Measurements from ENCODE around the gene AVPR2. TPM values are rescaled to one million over a fixed set of nuclear protein-coding genes. Genes with fewer than 3 reads are reported as not detected.

Gene AVPR2
- total RNA-seq, 2 experiments from 2014 or later, result not detected

DNA sequence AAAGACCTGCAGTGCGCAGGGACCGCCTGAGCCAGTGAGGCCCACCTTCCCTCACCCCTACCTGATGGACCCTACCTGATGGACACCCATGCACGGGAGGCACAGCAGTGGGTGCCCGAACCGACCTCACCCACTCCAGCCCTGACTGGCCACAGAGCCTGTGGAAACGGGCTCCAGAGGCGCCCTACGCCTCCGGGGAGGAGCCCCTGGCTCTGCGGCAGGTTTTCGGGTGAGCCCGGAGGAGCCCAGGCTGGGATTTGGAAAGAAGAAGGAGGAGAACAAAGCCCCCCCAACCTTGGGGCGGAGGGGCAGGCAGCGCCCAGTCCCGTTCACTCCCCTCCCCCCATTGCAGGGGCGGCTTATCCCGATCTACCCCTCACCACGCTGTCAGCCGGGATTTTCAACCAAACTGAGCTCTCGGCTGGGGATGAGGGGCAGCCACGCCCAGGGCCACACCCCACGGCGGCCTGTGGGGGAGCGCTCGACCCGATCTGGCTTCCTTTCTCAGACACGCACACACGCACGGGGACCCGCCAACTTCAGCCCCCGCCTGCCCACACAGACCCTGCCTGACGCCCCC, 19.2 kb upstream of the AVPR2 start:
- DNase-seq, result no peak
- Mint-ChIP-seq H3K9me3 (no peaks in the 10 kb centered on the region), H3K36me3 (ENCODE audit: low read depth) (no peaks in the 10 kb centered on the region), H3K4me1 (peaks cover 7% of the 10 kb centered on the region), H3K27me3 (peaks cover 31% of the 10 kb centered on the region), H3K4me3 (peak overlapping the region; percentile 21), H3K27ac (no peak overlapping the region)
- POLR2A ChIA-PET, result interaction anchor here (1.5 kb wide), 1 partner anchor 42 kb away, joined by 5 read pairs; no protein-coding TSS in a partner anchor
- CTCF ChIA-PET, result interaction anchor here (1.0 kb wide), 1 partner anchor 62 kb away, joined by 3 read pairs; no protein-coding TSS in a partner anchor

DNA sequence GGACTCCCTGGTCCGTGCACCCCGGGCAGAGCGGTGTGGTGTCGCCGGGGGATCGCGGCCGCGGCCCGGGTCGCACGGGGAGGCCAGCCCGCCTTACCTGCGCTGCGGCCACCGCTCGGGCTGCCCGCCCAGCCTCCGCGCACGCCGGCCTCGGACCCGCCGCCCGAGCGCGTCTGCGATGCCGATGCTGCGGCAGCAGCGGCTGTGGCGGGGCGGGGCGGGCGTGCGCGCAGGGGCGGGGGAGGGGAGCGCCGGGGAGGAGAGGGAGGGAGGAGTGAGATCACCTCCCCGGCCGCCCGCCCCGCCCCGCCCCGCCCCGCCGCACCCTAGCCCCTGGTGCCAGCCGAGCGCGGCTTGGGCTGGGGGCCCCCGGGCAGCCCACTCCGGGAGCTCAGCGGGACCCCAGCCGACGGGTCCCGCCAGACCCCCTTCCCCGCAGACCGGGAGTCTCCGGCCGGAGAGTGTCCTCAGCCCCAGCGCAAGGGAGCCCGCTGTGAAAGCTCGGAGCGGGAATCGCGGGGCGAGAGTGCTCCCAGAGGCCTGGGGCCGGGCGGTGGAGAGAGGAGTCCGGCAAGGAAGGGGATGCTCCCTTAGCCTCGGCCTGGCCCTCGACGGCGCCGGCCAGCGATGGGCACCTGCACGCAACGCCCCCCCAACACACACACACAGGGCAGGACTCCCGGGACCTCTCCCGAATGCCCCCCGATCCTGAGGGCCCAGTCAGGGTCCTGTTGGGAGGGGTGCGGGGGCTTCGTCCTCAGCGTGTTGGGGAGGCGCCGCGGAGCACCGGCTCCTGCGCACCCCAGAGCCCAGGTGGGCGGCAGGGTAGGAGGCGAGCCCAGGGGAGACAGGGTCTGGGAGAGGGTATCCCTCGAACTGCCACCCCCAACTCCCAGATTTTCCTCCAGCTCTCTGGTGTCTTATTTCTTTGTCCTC, 18.2 kb upstream of the AVPR2 start, which contains the start of gene L1CAM:
Gene L1CAM, minus strand, starts transcription at position 206 of the 936 bp plus-strand sequence. CDS start 10,337 bp downstream, outside the sequence.
- Mint-ChIP-seq H3K36me3 (ENCODE audit: low read depth) (no peaks in the 10 kb centered on the region), H3K4me1 (peaks cover 7% of the 10 kb centered on the region), H3K4me3 (peak within 1 kb of the TSS; percentile 21), H3K27ac (no peak within 1 kb of the TSS), H3K9me3 (no peaks in the 10 kb centered on the region), H3K27me3 (peaks cover 31% of the 10 kb centered on the region)
- CTCF ChIA-PET, result interaction anchor here (1.0 kb wide), 1 partner anchor 61 kb away, joined by 3 read pairs; no protein-coding TSS in a partner anchor
- POLR2A ChIA-PET, result interaction anchor here (1.5 kb wide), 1 partner anchor 41 kb away, joined by 5 read pairs; no protein-coding TSS in a partner anchor
- peak; percentile 34 for DNase-seq

DNA sequence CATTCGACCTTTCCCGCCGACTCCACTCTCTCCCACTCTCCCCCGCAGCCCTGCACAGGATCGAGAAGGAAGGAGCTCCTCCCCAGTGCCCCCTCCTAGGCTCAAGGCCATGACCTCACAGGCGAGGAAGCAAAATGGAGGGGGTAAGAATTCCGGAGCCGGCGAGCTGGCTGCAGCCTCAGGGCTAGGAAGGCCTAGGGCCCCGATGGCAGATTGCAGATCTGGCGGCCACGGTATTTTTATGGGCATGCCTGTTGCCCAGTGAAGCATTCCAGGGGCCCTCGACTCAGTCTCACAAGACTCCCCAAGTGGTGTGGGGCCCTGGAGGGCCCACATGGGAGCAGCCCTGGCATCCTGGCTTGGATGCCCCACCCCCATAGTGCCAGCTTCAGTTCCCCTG, 17.6 kb upstream of the AVPR2 start:
- POLR2A ChIA-PET, result no interaction called here
- CTCF ChIA-PET, result no interaction called here
- Mint-ChIP-seq H3K4me3 (no peak overlapping the region), H3K9me3 (no peaks in the 10 kb centered on the region), H3K27ac (no peak overlapping the region), H3K27me3 (peaks cover 31% of the 10 kb centered on the region), H3K36me3 (ENCODE audit: low read depth) (no peaks in the 10 kb centered on the region), H3K4me1 (peaks cover 7% of the 10 kb centered on the region)
- no peak for DNase-seq

DNA sequence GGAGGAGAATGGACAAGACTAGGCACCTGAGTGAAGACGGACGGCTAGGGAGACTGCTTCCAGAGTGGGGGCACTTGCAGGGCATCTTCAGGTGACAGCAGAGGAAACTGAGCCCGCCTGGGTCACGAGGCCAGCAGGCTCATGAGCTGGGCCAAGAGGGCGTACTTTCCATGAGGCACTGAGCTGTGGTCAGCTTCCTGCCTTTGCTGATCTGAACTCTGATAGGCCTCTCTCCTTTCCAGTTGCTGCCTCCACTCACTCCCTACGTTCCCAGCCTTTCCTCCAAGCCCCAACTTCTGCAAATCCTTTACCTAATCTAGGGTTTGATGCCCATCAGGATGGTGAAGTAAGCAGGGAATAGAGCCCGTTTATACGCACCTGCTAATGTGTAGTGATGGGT, 17.1 kb upstream of the AVPR2 start:
- H3K4me3 Mint-ChIP-seq, result no peak overlapping the region
- ChIA-PET CTCF (no interaction called here), POLR2A (no interaction called here)
- no peaks in the 10 kb centered on the region for H3K9me3 Mint-ChIP-seq
- DNase-seq, result no peak
- peaks cover 7% of the 10 kb centered on the region for H3K4me1 Mint-ChIP-seq
- no peaks in the 10 kb centered on the region for H3K36me3 Mint-ChIP-seq (ENCODE audit: low read depth)
- H3K27ac Mint-ChIP-seq, result no peak overlapping the region
- H3K27me3 Mint-ChIP-seq, result peaks cover 34% of the 10 kb centered on the region

DNA sequence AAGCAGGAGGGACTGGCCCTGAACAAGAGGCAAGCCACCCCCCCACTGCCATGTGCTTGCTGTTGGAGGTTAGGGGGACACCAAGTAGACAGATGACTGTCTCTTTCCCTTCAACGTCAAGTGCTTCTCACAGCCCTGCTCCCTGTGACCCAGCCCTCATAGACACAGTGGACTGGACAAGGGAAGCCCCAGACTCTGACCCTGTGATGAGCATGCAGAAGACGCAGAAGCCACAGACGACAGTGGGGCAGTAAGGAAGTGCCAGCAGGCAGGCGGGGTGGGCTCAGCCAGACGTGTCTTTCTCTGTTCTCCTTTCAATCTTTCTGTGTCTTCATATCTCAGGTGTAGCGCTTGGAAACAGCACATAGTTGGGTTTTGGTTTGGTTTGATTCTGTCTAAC, 16.1 kb upstream of the AVPR2 start:
- Mint-ChIP-seq H3K4me1 (peaks cover 7% of the 10 kb centered on the region), H3K27ac (no peak overlapping the region), H3K9me3 (no peaks in the 10 kb centered on the region), H3K4me3 (no peak overlapping the region), H3K27me3 (peaks cover 40% of the 10 kb centered on the region), H3K36me3 (ENCODE audit: low read depth) (no peaks in the 10 kb centered on the region)
- POLR2A ChIA-PET, result no interaction called here
- DNase-seq, result no peak
- CTCF ChIA-PET, result no interaction called here

DNA sequence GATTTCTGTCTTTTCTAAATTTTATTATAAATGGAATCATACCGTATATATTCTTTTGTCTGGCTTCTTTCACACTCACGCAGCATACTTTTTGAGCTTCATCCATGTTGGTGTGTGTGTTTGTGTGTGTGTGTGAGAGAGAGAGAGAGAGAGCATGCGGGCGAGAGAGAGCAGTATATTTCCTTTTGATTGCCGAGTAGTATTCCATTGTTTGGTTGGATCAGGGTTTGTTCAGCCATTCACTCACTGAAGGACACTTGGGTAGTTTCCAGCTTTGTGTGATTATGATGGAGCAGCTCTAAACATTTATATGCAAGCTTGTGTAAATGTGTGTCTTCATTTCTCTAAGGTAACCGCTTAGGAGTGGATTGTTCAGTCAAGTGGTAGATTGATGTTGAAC, 15.3 kb upstream of the AVPR2 start:
- Mint-ChIP-seq H3K9me3 (no peaks in the 10 kb centered on the region), H3K4me1 (peaks cover 7% of the 10 kb centered on the region), H3K27ac (no peak overlapping the region), H3K27me3 (peaks cover 46% of the 10 kb centered on the region), H3K36me3 (ENCODE audit: low read depth) (no peaks in the 10 kb centered on the region), H3K4me3 (no peak overlapping the region)
- DNase-seq, result no peak
- ChIA-PET POLR2A (no interaction called here), CTCF (no interaction called here)

DNA sequence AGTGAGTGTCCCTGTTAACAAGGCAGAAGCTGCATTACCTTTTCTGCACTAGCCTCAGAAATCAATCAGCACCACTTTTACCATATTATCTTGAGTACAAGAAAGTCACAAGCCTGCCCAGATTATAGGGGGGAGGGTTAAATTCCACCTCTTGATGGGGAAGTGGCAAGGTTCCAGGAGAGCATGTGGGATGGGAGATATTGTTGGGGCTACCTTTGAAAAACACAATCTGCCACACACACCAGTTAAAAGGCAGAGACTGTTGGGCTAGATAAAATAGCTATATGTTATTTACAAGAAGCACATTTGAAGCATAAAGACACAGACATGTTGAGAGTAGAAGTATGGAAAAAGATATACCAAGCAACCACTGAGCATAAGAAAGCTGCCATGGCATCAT, 6.6 kb upstream of the AVPR2 start:
- no peak overlapping the region for H3K4me3 Mint-ChIP-seq

DNA sequence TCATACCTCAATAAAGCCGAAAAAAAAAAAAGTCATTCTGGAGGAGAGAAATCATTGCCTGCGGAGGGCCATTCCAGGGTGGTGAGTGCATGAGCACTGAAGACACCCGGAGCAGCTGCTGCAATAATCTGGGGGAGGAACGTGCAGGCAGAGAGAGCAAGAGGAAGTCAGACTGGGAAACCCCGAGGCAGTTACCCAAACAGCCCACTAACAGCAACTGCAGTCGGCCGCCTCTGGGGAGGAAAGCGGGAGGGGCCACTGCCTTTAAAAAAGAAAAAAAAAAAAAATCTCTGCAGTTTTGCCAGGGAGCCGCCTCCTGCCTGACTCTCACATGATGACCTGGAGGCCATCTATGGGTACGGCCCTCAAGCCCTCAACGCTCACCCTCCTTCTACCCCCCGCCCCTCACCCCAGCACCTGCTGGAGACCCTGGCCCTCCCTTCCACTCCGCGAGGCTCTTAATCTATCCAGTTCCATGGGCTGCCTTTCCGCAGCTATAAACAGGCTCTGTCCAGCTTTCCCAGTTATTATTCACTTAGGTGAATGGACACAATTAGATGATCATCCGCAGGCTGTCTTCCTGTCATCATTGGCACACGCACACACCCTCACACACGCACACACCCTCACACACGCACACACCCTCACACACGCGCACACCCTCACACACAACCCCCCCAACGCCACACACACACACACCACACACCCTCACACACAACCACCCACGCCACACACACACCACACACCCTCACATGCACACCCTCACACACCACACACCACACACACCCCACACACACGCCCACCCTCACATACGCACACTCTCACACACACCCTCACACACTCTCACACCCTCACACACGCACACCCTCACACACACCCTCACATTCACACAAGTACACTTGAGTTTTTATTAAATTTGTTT, 3.4 kb upstream of the AVPR2 start:
- POLR2A ChIA-PET, result interaction anchor here (1.0 to 1.4 kb wide), 2 partner anchors 22 to 82 kb away, joined by 3 read pairs; no protein-coding TSS in a partner anchor

More for the DNA sequence above, 6.6 kb upstream of the AVPR2 start:
- no peak overlapping the region for H3K27ac Mint-ChIP-seq
- POLR2A ChIA-PET, result no interaction called here
- peaks cover 18% of the 10 kb centered on the region for H3K27me3 Mint-ChIP-seq
- H3K36me3 Mint-ChIP-seq (ENCODE audit: low read depth), result no peaks in the 10 kb centered on the region
- peaks cover 18% of the 10 kb centered on the region for H3K4me1 Mint-ChIP-seq
- CTCF ChIA-PET, result no interaction called here
- no peaks in the 10 kb centered on the region for H3K9me3 Mint-ChIP-seq
- no peak for DNase-seq

DNA sequence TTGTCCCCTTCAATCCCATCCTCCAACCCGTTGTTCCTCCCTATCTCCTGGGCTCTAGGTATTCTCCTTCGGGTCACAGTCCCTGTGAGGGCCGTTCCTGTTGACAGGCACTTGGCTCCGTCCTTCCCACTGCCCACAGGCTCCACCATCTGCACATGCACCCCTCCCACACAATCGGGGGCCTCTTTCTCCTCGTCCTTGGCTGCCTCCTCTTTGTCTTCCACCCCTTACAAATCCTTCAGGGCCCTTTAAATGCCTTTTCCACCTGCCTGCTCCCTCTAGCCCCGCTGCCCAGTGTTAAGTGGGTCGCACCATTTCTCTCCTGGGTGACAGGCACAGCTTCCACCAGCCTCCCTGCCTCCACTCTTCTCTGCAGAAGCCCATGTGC, 2.7 kb upstream of the AVPR2 start:
- ChIA-PET POLR2A (interaction anchor here (1.4 kb wide), 1 partner anchor 21 kb away, joined by 3 read pairs; no protein-coding TSS in a partner anchor), CTCF (no interaction called here)

More for the DNA sequence above, 3.4 kb upstream of the AVPR2 start:
- Mint-ChIP-seq H3K27ac (peak overlapping the region; percentile 40), H3K9me3 (no peaks in the 10 kb centered on the region), H3K36me3 (ENCODE audit: low read depth) (no peaks in the 10 kb centered on the region), H3K4me1 (peaks cover 35% of the 10 kb centered on the region), H3K4me3 (peak overlapping the region; percentile 40), H3K27me3 (peaks cover 8% of the 10 kb centered on the region)
- CTCF ChIA-PET, result no interaction called here
- DNase-seq, result peak; percentile 64

DNA sequence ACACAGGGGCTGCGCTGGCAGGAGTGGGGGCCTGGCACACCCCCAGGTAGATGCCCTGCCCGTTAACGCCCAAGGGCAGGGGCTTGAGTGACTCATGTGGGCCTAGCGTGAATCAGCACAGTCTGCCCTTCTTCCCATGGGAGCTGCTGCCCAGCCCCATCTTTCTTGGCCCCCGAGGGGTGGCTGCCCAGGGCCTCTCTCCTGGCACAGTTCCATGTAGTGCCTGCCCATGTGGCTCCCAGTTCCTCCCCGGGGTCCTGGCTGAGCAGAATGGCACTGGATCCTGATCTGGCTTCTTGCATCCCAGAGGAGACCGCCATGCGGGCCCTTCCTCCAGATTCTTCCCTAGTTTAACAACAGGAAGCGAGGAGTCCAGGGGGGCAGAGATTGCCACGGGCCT, 2.1 kb upstream of the AVPR2 start:
- peaks cover 40% of the 10 kb centered on the region for H3K4me1 Mint-ChIP-seq
- no peaks in the 10 kb centered on the region for H3K9me3 Mint-ChIP-seq
- no peak overlapping the region for H3K27ac Mint-ChIP-seq
- DNase-seq, result no peak
- no peak overlapping the region for H3K4me3 Mint-ChIP-seq
- POLR2A ChIA-PET, result interaction anchor here (0.8 to 1.4 kb wide), 3 partner anchors 21 to 104 kb away, joined by 3 read pairs; no protein-coding TSS in a partner anchor
- CTCF ChIA-PET, result no interaction called here
- H3K36me3 Mint-ChIP-seq (ENCODE audit: low read depth), result no peaks in the 10 kb centered on the region
- H3K27me3 Mint-ChIP-seq, result peaks cover 8% of the 10 kb centered on the region

More for the DNA sequence above, 2.7 kb upstream of the AVPR2 start:
- Mint-ChIP-seq H3K36me3 (ENCODE audit: low read depth) (no peaks in the 10 kb centered on the region), H3K27ac (no peak overlapping the region), H3K4me3 (no peak overlapping the region), H3K9me3 (no peaks in the 10 kb centered on the region), H3K27me3 (peaks cover 8% of the 10 kb centered on the region), H3K4me1 (peaks cover 40% of the 10 kb centered on the region)
- DNase-seq, result no peak

DNA sequence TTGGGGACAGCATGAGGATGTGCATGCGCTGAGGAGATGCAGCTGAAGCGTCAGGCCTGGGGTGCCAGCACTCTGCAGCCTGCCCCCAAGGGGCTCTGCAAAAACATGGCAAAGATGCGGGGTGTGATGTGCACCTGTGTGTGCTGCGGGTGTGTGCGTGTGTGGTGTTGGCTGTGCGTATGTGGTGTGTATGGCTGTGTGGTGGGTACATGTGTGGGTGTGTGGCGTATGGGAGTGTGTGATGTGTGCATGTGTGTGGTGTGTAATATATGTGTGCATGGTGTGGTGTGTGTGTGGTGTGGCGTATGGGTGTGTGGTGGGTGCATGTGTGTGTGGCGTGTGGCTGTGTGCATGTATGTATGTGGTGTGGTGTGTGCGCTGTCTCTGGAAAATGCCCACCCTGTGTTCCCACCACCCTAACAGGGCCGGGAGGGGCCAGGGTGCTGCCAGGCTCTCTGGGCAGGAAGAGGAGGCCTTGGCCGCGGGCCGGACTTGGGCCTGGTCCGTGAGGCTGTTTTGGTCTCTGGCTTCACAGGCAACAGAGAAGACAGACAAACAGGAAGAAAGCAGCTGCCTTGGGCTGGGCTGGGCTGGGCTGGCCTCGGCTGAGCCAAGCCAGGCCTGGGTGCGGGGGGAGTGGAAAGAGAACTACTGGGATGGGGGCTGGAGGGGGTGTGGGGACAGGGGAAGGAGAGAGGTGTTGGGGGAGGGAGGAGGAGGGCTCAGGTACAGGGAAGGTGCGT, 1.1 kb upstream of the AVPR2 start:
- DNase-seq, result no peak
- Mint-ChIP-seq H3K36me3 (ENCODE audit: low read depth) (peaks cover 3% of the 10 kb centered on the region), H3K27me3 (peaks cover 3% of the 10 kb centered on the region), H3K4me3 (no peak overlapping the region), H3K27ac (peak overlapping the region; percentile 71), H3K9me3 (no peaks in the 10 kb centered on the region), H3K4me1 (peaks cover 40% of the 10 kb centered on the region)
- POLR2A ChIA-PET, result interaction anchor here (0.8 kb wide), 2 partner anchors 22 to 105 kb away, joined by 3 read pairs; no protein-coding TSS in a partner anchor
- CTCF ChIA-PET, result no interaction called here

DNA sequence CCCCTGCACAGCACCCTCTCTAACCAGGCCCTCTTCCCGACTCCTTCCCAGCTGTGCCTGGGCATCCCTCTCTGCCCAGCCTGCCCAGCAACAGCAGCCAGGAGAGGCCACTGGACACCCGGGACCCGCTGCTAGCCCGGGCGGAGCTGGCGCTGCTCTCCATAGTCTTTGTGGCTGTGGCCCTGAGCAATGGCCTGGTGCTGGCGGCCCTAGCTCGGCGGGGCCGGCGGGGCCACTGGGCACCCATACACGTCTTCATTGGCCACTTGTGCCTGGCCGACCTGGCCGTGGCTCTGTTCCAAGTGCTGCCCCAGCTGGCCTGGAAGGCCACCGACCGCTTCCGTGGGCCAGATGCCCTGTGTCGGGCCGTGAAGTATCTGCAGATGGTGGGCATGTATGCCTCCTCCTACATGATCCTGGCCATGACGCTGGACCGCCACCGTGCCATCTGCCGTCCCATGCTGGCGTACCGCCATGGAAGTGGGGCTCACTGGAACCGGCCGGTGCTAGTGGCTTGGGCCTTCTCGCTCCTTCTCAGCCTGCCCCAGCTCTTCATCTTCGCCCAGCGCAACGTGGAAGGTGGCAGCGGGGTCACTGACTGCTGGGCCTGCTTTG, 1.1 kb downstream of the AVPR2 start:
- CTCF ChIA-PET, result no interaction called here
- H3K27me3 Mint-ChIP-seq, result no peaks in the 10 kb centered on the region
- peaks cover 37% of the 10 kb centered on the region for H3K4me1 Mint-ChIP-seq
- POLR2A ChIA-PET, result interaction anchor here (0.8 to 9.4 kb wide), 4 partner anchors 14 to 460 kb away, joined by 3 to 114 read pairs (median 6); partner anchors contain the start of genes ARHGAP4, IDH3G and SSR4
- no peak overlapping the region for H3K4me3 Mint-ChIP-seq
- DNase-seq, result no peak
- H3K9me3 Mint-ChIP-seq, result no peaks in the 10 kb centered on the region
- H3K36me3 Mint-ChIP-seq (ENCODE audit: low read depth), result peaks cover 7% of the 10 kb centered on the region
- H3K27ac Mint-ChIP-seq, result no peak overlapping the region

All from activated CD4-positive, alpha-beta memory T cell treated with anti-CD3 and anti-CD28 coated beads, Interleukin-2, amount 10 ng/mL, durations not matched to agents 7 days and 5 days (primary cell).